Measurements from ENCODE around the gene TECTA. TPM values are rescaled to one million over a fixed set of nuclear protein-coding genes. Genes with fewer than 3 reads are reported as not detected.

The TECTA gene
- total and polyA plus RNA-seq, 2 of the 8 experiments (the other 6 are each of a cell fraction or from before 2014, with no cell fraction given): 0.59 to 1.0 TPM

GRCh38 chr11:121055076-121055475, 46.0 kb upstream of the TECTA start:
- DNase-seq (ENCODE audit: low read depth in 1 of 2, low spot score in 2 of 2) (no peak), FAIRE-seq (no peak)
- no peak overlapping the region for H2AK5ac ChIP-seq (ENCODE audit: low read depth, low read length)
- H4K91ac ChIP-seq (replicated peaks; ENCODE audit: insufficient read length, low read length): no peak overlapping the region
- H3K4me2 ChIP-seq (ENCODE audit: insufficient read depth in 1 of 2, low read depth in 2 of 2, low read length in 2 of 2): no peak overlapping the region
- no peaks in the 10 kb centered on the region for H3K27me3 ChIP-seq (replicated peaks in 1 of 4; ENCODE audit: control insufficient read depth in 3 of 4, extremely low read depth in 1 of 4, insufficient read depth in 3 of 4, low read length in 3 of 4)
- POLR2A ChIA-PET (ENCODE audit: partially characterized antibody): no interaction called here
- no peak overlapping the region for H2BK5ac ChIP-seq (ENCODE audit: low read depth, low read length)
- no peak overlapping the region for H2BK20ac ChIP-seq (ENCODE audit: low read length)
- H2BK15ac ChIP-seq (ENCODE audit: low read length): no peak overlapping the region
- no peak overlapping the region for H3K14ac ChIP-seq (ENCODE audit: insufficient read length)
- H3K27ac ChIP-seq (ENCODE audit: low read depth, low read length): no peak overlapping the region
- no peak overlapping the region for H4K5ac ChIP-seq (ENCODE audit: insufficient read length, low read depth, low read length)
- H3K9ac ChIP-seq (replicated peaks in 1 of 4; ENCODE audit: extremely low read depth in 1 of 4, low read depth in 3 of 4, low read length in 3 of 4): no peak overlapping the region
- no peaks in the 10 kb centered on the region for H3K9me3 ChIP-seq (ENCODE audit: insufficient read depth in 2 of 2, low read depth in 1 of 2, low read length in 1 of 2)
- no peaks in the 10 kb centered on the region for H3K79me1 ChIP-seq (ENCODE audit: low read depth, low read length)
- CTCF ChIA-PET (ENCODE audit: partially characterized antibody): no interaction called here
- 92% methylated on average over 3 of the region's 3 CpGs; no CpG with 5 or more reads in 1 of the 2 experiments for WGBS, 2 experiments (ENCODE audit: extremely low coverage in 1 of 2, insufficient coverage in 1 of 2, insufficient read length in 1 of 2, insufficient replicate concordance in 2 of 2, low coverage in 1 of 2, low lambda C conversion rate in 2 of 2, missing lambda C conversion rate in 1 of 2)
- H3K23me2 ChIP-seq (ENCODE audit: low read depth, low read length): no peaks in the 10 kb centered on the region; the same call in 1 of the 2 replicates
- H3K18ac ChIP-seq (ENCODE audit: extremely low read depth, low read length): no peak overlapping the region
- no peak overlapping the region for H3K4ac ChIP-seq (replicated peaks; ENCODE audit: insufficient read length, low read depth, low read length)
- H2BK12ac ChIP-seq (ENCODE audit: low read depth, low read length): no peak overlapping the region
- H3K79me2 ChIP-seq (ENCODE audit: control insufficient read depth in 1 of 2, insufficient read depth in 2 of 2, low read length in 2 of 2): no peaks in the 10 kb centered on the region
- no peak overlapping the region for H3K23ac ChIP-seq (ENCODE audit: insufficient read length)
- H3K4me3 ChIP-seq (ENCODE audit: extremely low read depth in 1 of 4, insufficient read depth in 2 of 4, low read depth in 3 of 4, low read length in 4 of 4): no peak overlapping the region
- no peak overlapping the region for H2AFZ ChIP-seq (ENCODE audit: low read length)
- H3K4me1 ChIP-seq (replicated peaks in 1 of 4; ENCODE audit: control insufficient read depth in 3 of 4, insufficient read depth in 4 of 4, low read length in 3 of 4): no peaks in the 10 kb centered on the region
- no peak overlapping the region for H3K56ac ChIP-seq (replicated peaks; ENCODE audit: insufficient read length, low read depth, low read length)
- no peaks in the 10 kb centered on the region for H4K20me1 ChIP-seq (replicated peaks in 1 of 2; ENCODE audit: control insufficient read depth in 1 of 2, insufficient read depth in 2 of 2, low read length in 2 of 2)
- no peak overlapping the region for H4K8ac ChIP-seq (ENCODE audit: extremely low read depth, insufficient read depth, low read length)
- H3K36me3 ChIP-seq (ENCODE audit: control insufficient read depth in 2 of 4, insufficient read depth in 4 of 4, low read length in 3 of 4): peaks cover 3 to 29% (median 22%) of the 10 kb centered on the region in 4 experiments; a peak in 7 of 8 replicates
- H2BK120ac ChIP-seq (replicated peaks; ENCODE audit: low read depth, low read length): no peak overlapping the region
- TF ChIP-seq JUN (IDR thresholded peaks at IDR 0.05; ENCODE audit: low read depth, low read length) (no peak), ASH2L (IDR thresholded peaks at IDR 0.05; ENCODE audit: low read length) (no peak), TAF7 (optimal IDR thresholded peaks at IDR 0.05; ENCODE audit: borderline replicate concordance, low read depth, low read length) (no peak), TBP (IDR thresholded peaks at IDR 0.05; ENCODE audit: low read depth, low read length) (no peak), PHF8 (conservative IDR thresholded peaks at IDR 0.05; ENCODE audit: low read depth, low read length) (no peak), KDM1A (IDR thresholded peaks at IDR 0.05; ENCODE audit: borderline replicate concordance, low read length) (no peak), RAD21 (IDR thresholded peaks at IDR 0.05 in 1 of 2, conservative IDR thresholded peaks at IDR 0.05 in 1 of 2; ENCODE audit: low read depth in 2 of 2, low read length in 2 of 2) (no peak), TEAD4 (IDR thresholded peaks at IDR 0.05; ENCODE audit: low read depth, low read length) (no peak), POLR2A (IDR thresholded peaks at IDR 0.05; ENCODE audit: control extremely low read depth in 1 of 2, low read depth in 2 of 2, low read length in 2 of 2) (no peak), EP300 (IDR thresholded peaks at IDR 0.05; ENCODE audit: borderline replicate concordance in 1 of 2, low read depth in 2 of 2, low read length in 2 of 2) (no peak), TAF1 (IDR thresholded peaks at IDR 0.05; ENCODE audit: low read depth, low read length) (no peak), POU5F1 (IDR thresholded peaks at IDR 0.05; ENCODE audit: low read depth, low read length) (no peak), SRF (IDR thresholded peaks at IDR 0.05; ENCODE audit: low read depth, low read length) (no peak), CHD2 (IDR thresholded peaks at IDR 0.05; ENCODE audit: low read length) (no peak)

All from H1 (cell line).